HepG2 (cell line): ENCODE results near the gene MGLL. TPM values are rescaled to one million over a fixed set of nuclear protein-coding genes. Genes with fewer than 3 reads are reported as not detected.

Source experiments
- ATAC-seq: fragments of 200-7000 bp; cut with Tn5 transposase; 3 replicates; pipeline ENCODE4 v1.9.1; 2020; ENCODE audit warnings: mild to moderate bottlenecking, moderate library complexity
- BruUV-seq: library from RNA; stranded (reverse); fragments of 400-500 nt; replicated peaks from 2 replicates; lab custom pipeline; 2021; lab: Mats Ljungman, UMichigan
- CTCF ChIA-PET: fragments of 300-600 bp; formaldehyde crosslinking; extraction: SDS; loops from one replicate; lab custom pipeline; 2021; ENCODE audit warnings: low total read pairs, inconsistent platforms, low intra/inter-chr PET ratio; lab: Yijun Ruan, JAX
- POLR2A ChIA-PET: fragments of 350-600 bp; sonication (Branson Sonifier 250); formaldehyde crosslinking; loops from one replicate; lab custom pipeline; 2020; ENCODE audit warnings: antibody characterized with exemption, inconsistent platforms; lab: Yijun Ruan, JAX
- DNase-seq: peaks from one replicate; pipeline ENCODE4 v3.0.0-alpha.2; 2015; ENCODE audit warnings: low spot score
- FAIRE-seq: peaks from 3 replicates; lab custom pipeline; 2011; peaks lifted over from hg19 to GRCh38; lab: Jason Lieb, UNC
- H2AFZ ChIP-seq: one replicate; pipeline ENCODE4 v1.6.1; 2011; ENCODE audit warnings: low read length, inconsistent platforms
- H3K27ac ChIP-seq: fragments of 300-600 bp; 3 replicates; pipeline ENCODE4 v1.8.0; 2011; ENCODE audit warnings: mixed run types, mild to moderate bottlenecking, mixed read lengths, low read length, inconsistent platforms; ENCODE audit not compliant: insufficient read depth; ENCODE audit errors: extremely low read length
- H3K27me3 ChIP-seq, 2 experiments: fragments of 200-600 bp in 1 of 2; 2 replicates in 1 of 2; 3 replicates in 1 of 2; pipeline versions ENCODE4 v1.6.0 to v1.8.0; 2011; ENCODE audit warnings: low read length in 2 of 2, mild to moderate bottlenecking in 2 of 2, moderate library complexity in 2 of 2, inconsistent platforms in 1 of 2; ENCODE audit not compliant: insufficient read depth in 2 of 2, control insufficient read depth in 1 of 2
- H3K36me3 ChIP-seq, 2 experiments: fragments of 200-600 bp in 1 of 2; replicated peaks in 1 of 2; 2 replicates in 1 of 2; 3 replicates in 1 of 2; pipeline versions ENCODE4 v1.5.1 to v1.8.0; 2011; ENCODE audit warnings: low read length in 2 of 2, inconsistent platforms in 1 of 2; ENCODE audit not compliant: insufficient read depth in 2 of 2, control insufficient read depth in 1 of 2
- H3K4me1 ChIP-seq: 2 replicates; pipeline ENCODE4 v1.5.1; 2012; ENCODE audit warnings: low read length, inconsistent platforms; ENCODE audit not compliant: insufficient read depth
- H3K4me2 ChIP-seq: 2 replicates; pipeline ENCODE4 v1.6.0; 2011; ENCODE audit warnings: low read depth, low read length, inconsistent platforms
- H3K4me3 ChIP-seq, 3 experiments: fragments of 200-600 bp in 1 of 3; sonication (generic), shearing (Covaris generic) in 1 of 3; replicated peaks in 1 of 3; 2 replicates each; pipeline ENCODE4 v1.5.1; 2011 to 2016; ENCODE audit warnings: low read length in 3 of 3, inconsistent platforms in 2 of 3, low read depth in 2 of 3, mild to moderate bottlenecking in 2 of 3, control low read depth in 1 of 3, mixed read lengths in 1 of 3; ENCODE audit not compliant: insufficient read depth in 1 of 3
- H3K79me2 ChIP-seq: one replicate; pipeline ENCODE4 v1.6.1; 2011; ENCODE audit warnings: low read length, inconsistent platforms; ENCODE audit not compliant: insufficient read depth
- H3K9ac ChIP-seq: 2 replicates; pipeline ENCODE4 v1.6.0; 2011; ENCODE audit warnings: mild to moderate bottlenecking, low read depth, low read length, inconsistent platforms; ENCODE audit not compliant: insufficient read depth
- H3K9me3 ChIP-seq: 2 replicates; pipeline ENCODE4 v1.5.1; 2012; ENCODE audit warnings: mild to moderate bottlenecking, low read length
- H4K20me1 ChIP-seq: 2 replicates; pipeline ENCODE4 v1.6.0; 2011; ENCODE audit warnings: inconsistent platforms, mild to moderate bottlenecking, low read length, moderate library complexity; ENCODE audit not compliant: insufficient read depth
- ASH2L ChIP-seq: fragments of 300-600, 200-600 bp; sonication (generic); IDR thresholded peaks from 2 replicates; pipeline ENCODE4 v1.7.0; 2017; ENCODE audit warnings: low read depth, mild to moderate bottlenecking, moderate library complexity, mixed read lengths, low read length; ENCODE audit not compliant: insufficient read length
- ATAD3A ChIP-seq: sonication (generic); formaldehyde crosslinking; IDR thresholded peaks from 2 replicates; pipeline ENCODE4 v1.4.0; 2020; ENCODE audit warnings: missing genetic modification reagents
- ATM ChIP-seq: fragments of 450-650 bp; IDR thresholded peaks from 2 replicates; pipeline ENCODE4 v1.7.1; 2017; ENCODE audit warnings: mild to moderate bottlenecking, borderline replicate concordance
- FOXC1 ChIP-seq: sonication (generic); formaldehyde crosslinking; IDR thresholded peaks from 2 replicates; pipeline ENCODE4 v1.8.0; 2022; ENCODE audit warnings: mild to moderate bottlenecking, missing genetic modification reagents, borderline replicate concordance
- ZNF253 ChIP-seq: sonication (generic); formaldehyde crosslinking; IDR thresholded peaks from 2 replicates; pipeline ENCODE4 v1.8.0; 2022; ENCODE audit warnings: mild to moderate bottlenecking, missing genetic modification reagents, borderline replicate concordance
- ZNF317 ChIP-seq: sonication (generic); formaldehyde crosslinking; IDR thresholded peaks from 2 replicates; pipeline ENCODE4 v1.5.0; 2020; ENCODE audit warnings: mild to moderate bottlenecking, missing genetic modification reagents
- ZNF383 ChIP-seq: sonication (generic); formaldehyde crosslinking; IDR thresholded peaks from 2 replicates; pipeline ENCODE4 v1.4.0; 2020; ENCODE audit warnings: missing genetic modification reagents, mild to moderate bottlenecking, borderline replicate concordance
- ZNF510 ChIP-seq: sonication (generic); formaldehyde crosslinking; IDR thresholded peaks from 2 replicates; pipeline ENCODE4 v1.4.0; 2020; ENCODE audit warnings: low read depth, mild to moderate bottlenecking, missing genetic modification reagents
- ZNF850 ChIP-seq: sonication (generic); formaldehyde crosslinking; conservative IDR thresholded peaks from 2 replicates; pipeline ENCODE4 v1.9.0; 2021; ENCODE audit warnings: mild to moderate bottlenecking, missing genetic modification reagents
- WGBS: methylation state at CpG from one replicate; pipeline ENCODE4 v1.1.6; 2017; ENCODE audit warnings: low lambda C conversion rate; 5-methylcytosine and 5-hydroxymethylcytosine counted together
- in situ Hi-C: cut with HindIII; loops from 2 replicates; pipeline ENCODE4 v1.10.0; 2017; ENCODE audit warnings: low pct_unique_long_range_greater_than_20kb; ENCODE audit not compliant: extremely low pct_ligation_motif_present
- intact Hi-C: fragments of 100-400 bp; cut with micrococcal nuclease; formaldehyde crosslinking; loops from one replicate; pipeline ENCODE4 v1.10.0; 2022; ENCODE audit not compliant: unreplicated experiment
- polyA plus RNA-seq, 8 experiments: library from polyadenylated mRNA; depleted of rRNA in 3 of 8; stranded (reverse) in 7 of 8; unstranded in 1 of 8; fragments of >200 nt; fragmentation: Illumina TruSeq in 4 of 8; extraction: Trizol in 4 of 8; gene quantifications; 2 replicates each; pipeline versions ENCODE4 v1.2.1 to v1.2.3, GENCODE V29; 2011 to 2016; ENCODE audit warnings: low read depth in 4 of 8, missing spikeins in 1 of 8, mixed read lengths in 1 of 8; ENCODE audit not compliant: insufficient read depth in 1 of 8
- total RNA-seq, 5 experiments: library from RNA; depleted of rRNA; stranded (reverse); fragments of >200 nt; fragmentation: Illumina TruSeq; extraction: Trizol; gene quantifications; 2 replicates each; pipeline ENCODE4 v1.2.3, GENCODE V29; 2016; ENCODE audit warnings: low read depth in 1 of 5
- TF ChIP-seq, protein P1 (sequence below): sonication (generic); formaldehyde crosslinking; IDR thresholded peaks from 2 replicates; pipeline ENCODE4 v1.8.1; 2023; ENCODE audit warnings: mild to moderate bottlenecking, missing genetic modification reagents
- TF ChIP-seq, protein P2 (sequence below): sonication (generic); formaldehyde crosslinking; IDR thresholded peaks from 2 replicates; pipeline ENCODE4 v1.4.0; 2020; ENCODE audit warnings: missing genetic modification reagents, borderline replicate concordance
- TF ChIP-seq, protein P3 (sequence below), 2 experiments: sonication (generic) in 1 of 2; formaldehyde crosslinking in 1 of 2; IDR thresholded peaks; 2 replicates each; pipeline versions ENCODE4 v1.4.0 to v1.6.1; 2018 to 2020; ENCODE audit warnings: missing genetic modification reagents in 2 of 2, borderline replicate concordance in 1 of 2, low read depth in 1 of 2, mild to moderate bottlenecking in 1 of 2, missing biosample characterization in 1 of 2

The MGLL gene
- total and polyA plus RNA-seq, 2 of the 13 experiments (the other 11 are each of a cell fraction or from before 2014, with no cell fraction given), result not detected

DNA sequence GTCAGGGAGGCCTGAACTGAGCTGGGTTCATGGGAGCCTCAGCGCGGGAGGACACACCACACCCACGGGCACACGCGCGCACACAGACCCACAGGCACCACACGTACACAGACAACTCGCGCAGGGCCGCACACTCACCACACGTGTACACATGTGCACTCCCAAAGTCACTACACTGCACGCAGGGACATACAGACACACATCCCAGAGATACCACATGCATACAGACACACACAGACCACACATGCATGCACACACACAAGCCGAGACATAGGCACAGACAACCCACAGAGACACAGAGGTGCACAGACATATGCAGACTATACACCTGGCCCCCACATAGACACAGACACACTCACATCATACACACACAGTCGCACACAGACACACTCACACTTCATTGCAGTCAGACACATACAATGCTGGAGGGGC lies 1.1 kb upstream of the MGLL start:
- Histone ChIP-seq H3K4me2 (no peak overlapping the region), H3K27me3 (peaks cover 2 to 29% of the 10 kb centered on the region in 2 experiments; a peak in 3 of 5 replicates), H3K9me3 (no peaks in the 10 kb centered on the region; the same call in 1 of the 2 replicates), H3K27ac (no peak overlapping the region), H3K79me2 (no peaks in the 10 kb centered on the region), H3K36me3 (no peaks in the 10 kb centered on the region), H3K4me3 (no peak overlapping the region), H4K20me1 (no peaks in the 10 kb centered on the region), H2AFZ (no peak overlapping the region), H3K9ac (no peak overlapping the region), H3K4me1 (no peaks in the 10 kb centered on the region)
- no peak for TF ChIP-seq ZNF383 (CRISPR knock-in tag)
- no peak for TF ChIP-seq ZNF253 (CRISPR knock-in tag)
- TF ChIP-seq ZNF317 (CRISPR knock-in tag), result no peak
- WGBS, result 66% methylated on average over 3 of the region's 14 CpGs
- no peak for DNase-seq
- no peak for FAIRE-seq
- ChIA-PET POLR2A (no interaction called here), CTCF (no interaction called here)
- ATAC-seq, result no peak; the same call in 2 of the 3 replicates
- in situ Hi-C loops, result no loop called here
- intact Hi-C loops, result no loop called here
- BruUV-seq, result no TSS peak

GRCh38 chr3:127822682-127823425 lies 539 bp upstream of the MGLL start:
- no peak for FAIRE-seq
- 84% methylated on average over 28 of the region's 99 CpGs for WGBS
- TF ChIP-seq, protein P1, sequence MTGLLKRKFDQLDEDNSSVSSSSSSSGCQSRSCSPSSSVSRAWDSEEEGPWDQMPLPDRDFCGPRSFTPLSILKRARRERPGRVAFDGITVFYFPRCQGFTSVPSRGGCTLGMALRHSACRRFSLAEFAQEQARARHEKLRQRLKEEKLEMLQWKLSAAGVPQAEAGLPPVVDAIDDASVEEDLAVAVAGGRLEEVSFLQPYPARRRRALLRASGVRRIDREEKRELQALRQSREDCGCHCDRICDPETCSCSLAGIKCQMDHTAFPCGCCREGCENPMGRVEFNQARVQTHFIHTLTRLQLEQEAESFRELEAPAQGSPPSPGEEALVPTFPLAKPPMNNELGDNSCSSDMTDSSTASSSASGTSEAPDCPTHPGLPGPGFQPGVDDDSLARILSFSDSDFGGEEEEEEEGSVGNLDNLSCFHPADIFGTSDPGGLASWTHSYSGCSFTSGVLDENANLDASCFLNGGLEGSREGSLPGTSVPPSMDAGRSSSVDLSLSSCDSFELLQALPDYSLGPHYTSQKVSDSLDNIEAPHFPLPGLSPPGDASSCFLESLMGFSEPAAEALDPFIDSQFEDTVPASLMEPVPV (CRISPR knock-in tag), result no peak
- TF ChIP-seq FOXC1 (CRISPR knock-in tag) (no peak), ASH2L (no peak), ZNF850 (CRISPR knock-in tag) (no peak), ATAD3A (CRISPR knock-in tag) (no peak), ZNF510 (CRISPR knock-in tag) (no peak), ATM (no peak)
- TF ChIP-seq, protein P2, sequence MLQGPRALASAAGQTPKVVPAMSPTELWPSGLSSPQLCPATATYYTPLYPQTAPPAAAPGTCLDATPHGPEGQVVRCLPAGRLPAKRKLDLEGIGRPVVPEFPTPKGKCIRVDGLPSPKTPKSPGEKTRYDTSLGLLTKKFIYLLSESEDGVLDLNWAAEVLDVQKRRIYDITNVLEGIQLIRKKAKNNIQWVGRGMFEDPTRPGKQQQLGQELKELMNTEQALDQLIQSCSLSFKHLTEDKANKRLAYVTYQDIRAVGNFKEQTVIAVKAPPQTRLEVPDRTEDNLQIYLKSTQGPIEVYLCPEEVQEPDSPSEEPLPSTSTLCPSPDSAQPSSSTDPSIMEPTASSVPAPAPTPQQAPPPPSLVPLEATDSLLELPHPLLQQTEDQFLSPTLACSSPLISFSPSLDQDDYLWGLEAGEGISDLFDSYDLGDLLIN, result no peak
- TF ChIP-seq, protein P3, sequence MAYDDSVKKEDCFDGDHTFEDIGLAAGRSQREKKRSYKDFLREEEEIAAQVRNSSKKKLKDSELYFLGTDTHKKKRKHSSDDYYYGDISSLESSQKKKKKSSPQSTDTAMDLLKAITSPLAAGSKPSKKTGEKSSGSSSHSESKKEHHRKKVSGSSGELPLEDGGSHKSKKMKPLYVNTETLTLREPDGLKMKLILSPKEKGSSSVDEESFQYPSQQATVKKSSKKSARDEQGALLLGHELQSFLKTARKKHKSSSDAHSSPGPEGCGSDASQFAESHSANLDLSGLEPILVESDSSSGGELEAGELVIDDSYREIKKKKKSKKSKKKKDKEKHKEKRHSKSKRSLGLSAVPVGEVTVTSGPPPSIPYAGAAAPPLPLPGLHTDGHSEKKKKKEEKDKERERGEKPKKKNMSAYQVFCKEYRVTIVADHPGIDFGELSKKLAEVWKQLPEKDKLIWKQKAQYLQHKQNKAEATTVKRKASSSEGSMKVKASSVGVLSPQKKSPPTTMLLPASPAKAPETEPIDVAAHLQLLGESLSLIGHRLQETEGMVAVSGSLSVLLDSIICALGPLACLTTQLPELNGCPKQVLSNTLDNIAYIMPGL (CRISPR knock-in tag; IDR thresholded peaks at IDR 0.05; ENCODE audit: borderline replicate concordance in 1 of 2, low read depth in 1 of 2), result no peak

More at GRCh38 chr3:127822682-127823425, 539 bp upstream of the MGLL start:
- ATAC-seq (no peak), DNase-seq (no peak)
- ChIA-PET POLR2A (no interaction called here), CTCF (no interaction called here)
- Histone ChIP-seq H3K9ac (no peak overlapping the region), H2AFZ (no peak overlapping the region), H3K4me1 (no peaks in the 10 kb centered on the region), H3K79me2 (no peaks in the 10 kb centered on the region), H3K4me3 (no peak overlapping the region), H3K9me3 (no peaks in the 10 kb centered on the region), H3K27ac (no peak overlapping the region), H3K27me3 (peaks cover 2 to 29% of the 10 kb centered on the region in 2 experiments; a peak in 3 of 5 replicates), H3K4me2 (no peak overlapping the region), H4K20me1 (no peaks in the 10 kb centered on the region), H3K36me3 (no peaks in the 10 kb centered on the region)
- in situ Hi-C loops, result no loop called here
- BruUV-seq, result no TSS peak
- intact Hi-C loops, result no loop called here
